G401 (cell line): Measurements from ENCODE around the gene ANKRD55. TPM values are rescaled to one million over a fixed set of nuclear protein-coding genes. Genes with fewer than 3 reads are reported as not detected.
"Not testable (repeated sequence)": the region's sequence is repeated elsewhere in the genome, so short reads cannot be mapped to it uniquely, and the experiment has no call there.

Experiments used
- DNase-seq: peaks from one replicate; pipeline ENCODE4 v3.0.0-alpha.2; 2015; ENCODE audit warnings: low spot score
- in situ Hi-C: cut with HindIII; loops from 2 replicates; pipeline ENCODE4 v1.10.0; 2016; ENCODE audit warnings: low sequenced_read_pairs, mixed read lengths
- total RNA-seq: library from RNA; depleted of rRNA; stranded (reverse); fragments of >200 nt; shearing (Covaris generic); gene quantifications from 2 replicates; pipeline ENCODE4 v1.2.3, GENCODE V29; 2014; rRNA removed

Gene ANKRD55
- not detected in 2 replicates for total RNA-seq

DNA sequence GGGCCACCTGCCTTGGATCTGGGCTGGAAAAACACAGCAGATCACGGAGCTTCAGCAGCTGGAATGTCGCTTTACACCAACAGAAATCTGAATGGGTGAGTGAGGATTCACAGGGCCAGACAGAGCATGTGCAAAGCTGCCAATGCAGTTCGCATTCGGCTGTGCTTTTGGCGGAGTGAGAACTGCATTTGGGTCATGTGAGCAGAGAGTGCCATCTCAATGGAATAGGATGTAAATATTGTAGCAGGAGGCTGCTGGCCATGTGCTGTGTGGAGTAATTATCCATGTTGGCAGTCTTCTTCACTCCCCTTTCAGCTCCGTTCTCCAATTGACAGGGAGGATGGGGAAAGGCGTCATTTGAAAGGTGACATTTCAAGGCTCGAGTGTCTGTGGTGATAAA, at the start of gene ANKRD55:
ANKRD55 (minus strand) TSS at position 101 of the 400 bp plus-strand sequence. CDS start 417 bp downstream, outside the sequence.
- in situ Hi-C loops = no loop called here
- DNase-seq = peak; percentile 27

DNA sequence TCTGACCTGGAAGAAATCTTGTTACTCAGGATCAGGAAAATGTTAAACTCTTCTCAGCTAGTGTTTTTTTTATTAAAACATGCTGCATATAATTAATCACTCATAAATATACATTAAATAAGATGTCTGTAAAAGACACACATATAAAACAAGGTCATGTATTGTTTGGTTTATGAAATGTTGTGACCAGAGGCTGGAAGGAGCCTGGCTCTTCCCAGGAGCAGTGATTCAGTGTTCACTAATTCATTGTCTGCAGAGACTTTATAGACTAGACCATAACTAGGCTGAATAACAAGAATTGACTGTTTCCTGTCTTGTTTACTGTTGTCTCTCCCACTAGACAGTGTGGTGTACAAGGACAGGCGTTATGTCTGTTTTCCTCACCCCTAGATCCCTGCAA, 49.1 kb upstream of the ANKRD55 start:
- in situ Hi-C loops = no loop called here
- DNase-seq = no peak

DNA sequence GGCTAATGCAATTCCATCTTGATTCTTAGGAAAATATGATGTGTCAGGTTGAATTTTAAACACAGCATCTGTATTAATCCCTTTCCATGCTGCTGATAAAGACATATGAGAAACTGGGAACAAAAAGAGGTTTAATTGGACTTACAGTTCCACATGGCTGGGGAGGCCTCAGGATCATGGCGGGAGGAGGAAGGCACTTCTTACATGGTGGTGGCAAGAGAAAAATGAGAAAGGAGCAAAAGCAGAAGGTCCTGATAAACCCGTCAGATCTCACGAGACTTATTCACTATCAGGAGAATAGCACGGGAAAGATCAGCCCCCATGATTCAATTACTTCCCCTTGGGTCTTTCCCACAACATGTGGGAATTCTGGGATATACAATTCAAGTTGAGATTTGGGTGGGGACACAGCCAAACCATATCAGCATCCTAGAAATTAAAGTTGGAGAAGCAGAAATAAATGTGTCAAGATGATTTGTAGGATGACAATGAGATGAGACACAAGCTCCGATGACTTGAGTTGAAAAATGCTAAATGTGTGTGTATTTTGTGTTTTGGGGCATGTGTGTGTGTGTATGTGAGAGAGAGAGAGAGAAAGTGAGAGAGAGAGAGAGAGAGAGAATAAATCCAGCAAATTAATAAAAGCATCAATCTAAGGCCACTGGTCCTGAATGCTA, 48.5 kb upstream of the ANKRD55 start:
- DNase-seq = no peak
- in situ Hi-C loops = no loop called here

DNA sequence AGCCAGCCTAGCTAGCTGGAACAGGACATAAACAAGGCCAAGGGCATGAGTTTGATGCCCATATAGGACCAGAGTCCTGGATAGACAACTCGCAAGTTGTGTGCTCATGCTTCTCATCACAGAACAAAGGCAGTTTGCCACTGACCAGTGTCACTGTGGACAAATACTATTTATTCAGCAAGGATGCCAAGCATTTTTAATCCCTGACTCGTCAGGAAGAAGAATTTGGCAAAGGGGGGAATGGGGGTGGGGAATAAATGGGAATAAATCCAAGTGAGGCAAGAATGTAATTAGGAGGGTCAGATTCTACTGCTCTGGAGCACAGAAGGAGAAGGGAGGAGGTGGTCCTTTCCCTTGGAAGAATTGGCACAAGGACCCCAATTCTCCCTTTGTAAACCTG, 46.8 kb upstream of the ANKRD55 start:
- in situ Hi-C loops = no loop called here
- DNase-seq = no peak

DNA sequence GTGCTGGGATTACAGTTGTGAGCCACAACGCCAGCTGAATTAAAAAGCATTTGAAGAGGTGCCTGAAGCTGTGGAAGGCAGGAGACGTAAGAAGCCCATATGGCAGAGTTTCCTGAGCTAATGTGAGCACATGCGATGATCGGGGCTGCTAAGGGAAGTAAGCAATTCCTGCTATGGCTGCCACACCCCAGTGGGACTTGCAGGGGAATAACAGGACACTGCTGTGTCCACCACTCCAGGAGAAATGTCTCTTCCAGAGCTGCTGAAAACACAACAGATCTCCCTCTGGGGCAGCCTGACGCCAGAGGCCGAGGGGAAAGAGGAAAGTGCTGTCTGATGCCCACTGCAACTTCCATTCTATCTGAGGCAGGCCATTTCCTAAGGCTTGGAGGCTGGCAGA, 46.2 kb upstream of the ANKRD55 start:
- DNase-seq = no peak
- in situ Hi-C loops = no loop called here

DNA sequence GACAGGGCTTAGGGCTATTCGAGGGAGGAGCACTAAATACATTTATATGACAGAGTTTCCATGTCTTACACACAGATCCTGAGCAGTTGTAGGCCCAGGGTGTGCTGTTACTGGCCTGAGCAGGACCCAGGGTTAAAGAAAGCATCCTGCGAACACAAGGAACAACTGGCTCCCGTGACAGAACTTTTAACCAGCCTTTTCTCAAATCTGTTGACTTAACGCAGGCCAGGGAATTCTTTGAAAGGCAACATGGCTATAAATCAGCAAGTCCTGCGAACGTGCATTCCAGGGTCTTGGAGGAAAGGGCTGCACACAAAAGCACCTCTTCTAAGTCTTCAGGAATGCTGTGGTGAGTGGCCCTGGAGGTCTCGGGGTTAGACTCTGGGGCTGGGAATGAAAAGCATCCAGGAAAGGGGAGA, 45.2 kb upstream of the ANKRD55 start:
- no peak for DNase-seq
- in situ Hi-C loops = no loop called here

DNA sequence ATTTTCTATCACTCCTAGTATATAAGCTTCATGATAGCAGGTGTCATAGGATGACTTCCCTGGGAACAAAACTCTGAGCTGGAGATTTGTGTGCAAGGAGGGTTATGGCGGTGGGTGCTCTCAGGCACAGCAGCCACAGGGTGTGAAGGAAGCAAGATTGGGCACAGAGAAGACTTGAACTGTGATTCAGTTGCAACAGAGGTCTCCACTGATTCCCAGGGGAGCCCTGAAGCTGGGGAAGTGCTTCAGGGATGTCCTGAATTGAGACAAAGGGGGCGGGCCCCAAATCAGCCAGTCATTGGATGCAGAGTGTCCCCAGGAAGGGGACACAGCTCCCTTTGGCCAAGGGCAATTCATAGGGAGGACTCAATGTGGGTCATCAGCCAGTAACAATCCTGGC, 44.4 kb upstream of the ANKRD55 start:
- in situ Hi-C loops = no loop called here
- no peak for DNase-seq

DNA sequence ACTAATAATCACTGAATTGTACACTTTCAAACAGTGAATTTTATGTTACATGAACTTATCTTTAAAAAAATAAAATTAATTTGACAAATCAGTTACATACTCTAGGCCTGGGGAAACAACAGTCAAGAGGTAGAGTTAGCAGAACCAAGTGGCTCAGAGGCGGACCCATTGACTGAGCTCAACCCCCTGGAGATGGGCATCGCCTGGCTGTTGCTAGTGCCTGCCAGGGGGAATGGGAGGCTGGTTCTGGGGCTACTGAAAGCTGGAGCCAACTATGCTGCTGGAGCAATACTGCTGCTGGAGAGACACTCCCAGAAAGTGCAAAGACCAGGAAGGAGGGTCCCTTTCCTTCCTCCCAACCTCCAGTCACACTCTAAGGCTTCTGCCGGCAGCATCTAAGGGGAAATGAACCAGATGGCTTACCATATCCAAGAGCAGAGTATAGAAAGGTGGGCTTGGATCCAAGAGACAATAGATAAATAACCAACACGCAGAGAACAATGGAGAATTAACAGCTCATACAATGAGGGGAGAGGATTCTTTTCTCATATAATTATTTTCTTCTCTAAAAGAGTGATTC, 40.3 kb upstream of the ANKRD55 start:
- no peak for DNase-seq
- in situ Hi-C loops = no loop called here

DNA sequence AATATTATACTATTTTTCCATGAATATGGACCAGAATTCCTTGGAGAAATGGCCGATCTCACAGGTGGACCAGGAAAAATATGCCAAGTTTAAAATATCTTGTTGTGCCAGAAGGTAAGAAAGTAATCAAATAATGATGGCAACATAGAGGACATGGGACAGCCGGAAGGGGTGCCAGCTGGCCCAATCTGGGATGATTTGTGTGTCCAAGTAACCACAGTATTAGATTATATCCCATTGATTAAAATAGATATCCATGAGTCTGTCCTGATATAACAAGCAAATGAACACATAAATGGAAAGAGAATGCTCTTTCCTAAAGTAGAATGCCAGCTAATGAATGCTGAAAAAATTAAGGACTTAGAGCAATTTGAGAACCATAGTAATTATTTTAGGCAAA, 39.6 kb upstream of the ANKRD55 start:
- in situ Hi-C loops = no loop called here
- no peak for DNase-seq

DNA sequence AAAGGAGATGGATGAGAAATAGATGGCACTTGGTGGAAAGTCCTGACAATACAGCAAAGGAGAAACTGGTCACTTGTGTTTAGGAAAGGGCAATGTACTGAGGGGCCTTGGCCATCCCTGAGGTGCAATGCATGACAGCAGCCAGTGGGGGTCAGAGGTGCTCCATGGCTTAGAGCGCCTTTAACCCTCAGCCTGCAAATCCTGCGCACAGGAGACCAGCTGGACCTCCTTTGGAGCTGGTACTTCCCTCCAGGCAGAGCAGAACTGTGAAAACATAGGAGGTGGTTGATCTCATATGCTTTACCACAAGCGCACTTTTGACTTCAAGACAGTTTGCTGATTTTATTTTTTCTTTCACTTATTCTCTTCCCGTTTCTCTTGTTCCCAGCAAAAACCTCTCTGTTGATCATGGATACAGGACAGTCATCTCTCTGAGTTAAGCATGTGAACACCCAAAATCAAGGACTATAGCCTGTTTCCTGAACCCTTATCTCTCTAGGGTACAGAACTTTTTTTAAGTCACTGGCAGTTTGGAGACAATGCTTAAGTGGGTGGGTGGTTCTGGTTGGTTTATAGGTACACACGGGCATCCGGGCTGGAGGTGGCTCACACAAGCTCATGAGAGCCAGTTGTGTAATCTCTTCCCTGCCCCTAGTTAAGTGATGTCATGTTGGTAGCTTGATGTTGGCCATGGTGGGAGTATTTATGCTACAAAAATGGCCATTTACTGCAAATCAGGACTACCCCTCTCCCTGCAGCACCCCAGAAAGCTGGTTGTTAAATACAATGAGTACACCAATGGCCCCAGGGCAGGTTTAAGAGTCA, 37.6 kb upstream of the ANKRD55 start:
- in situ Hi-C loops = no loop called here
- peak; percentile 94 for DNase-seq

DNA sequence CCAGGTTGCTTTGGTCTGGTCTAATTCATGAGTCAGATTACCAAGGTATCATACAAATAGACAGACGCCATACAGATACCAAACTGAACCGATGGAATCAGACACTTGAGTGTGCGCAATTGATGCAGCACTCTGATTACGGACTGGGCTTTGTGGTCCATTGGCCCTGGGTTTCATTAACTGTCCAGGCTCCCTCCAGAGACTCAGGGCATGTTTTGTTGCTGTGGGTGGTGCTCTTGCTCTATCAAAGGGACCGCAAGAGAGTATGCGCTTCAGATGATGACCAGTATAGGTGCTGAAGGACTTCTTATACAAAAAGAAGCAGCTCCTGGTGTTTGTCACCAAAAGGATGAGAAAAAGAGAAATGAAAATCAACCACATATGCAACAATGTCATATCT, 36.9 kb upstream of the ANKRD55 start:
- in situ Hi-C loops = no loop called here
- peak; percentile 14 for DNase-seq

DNA sequence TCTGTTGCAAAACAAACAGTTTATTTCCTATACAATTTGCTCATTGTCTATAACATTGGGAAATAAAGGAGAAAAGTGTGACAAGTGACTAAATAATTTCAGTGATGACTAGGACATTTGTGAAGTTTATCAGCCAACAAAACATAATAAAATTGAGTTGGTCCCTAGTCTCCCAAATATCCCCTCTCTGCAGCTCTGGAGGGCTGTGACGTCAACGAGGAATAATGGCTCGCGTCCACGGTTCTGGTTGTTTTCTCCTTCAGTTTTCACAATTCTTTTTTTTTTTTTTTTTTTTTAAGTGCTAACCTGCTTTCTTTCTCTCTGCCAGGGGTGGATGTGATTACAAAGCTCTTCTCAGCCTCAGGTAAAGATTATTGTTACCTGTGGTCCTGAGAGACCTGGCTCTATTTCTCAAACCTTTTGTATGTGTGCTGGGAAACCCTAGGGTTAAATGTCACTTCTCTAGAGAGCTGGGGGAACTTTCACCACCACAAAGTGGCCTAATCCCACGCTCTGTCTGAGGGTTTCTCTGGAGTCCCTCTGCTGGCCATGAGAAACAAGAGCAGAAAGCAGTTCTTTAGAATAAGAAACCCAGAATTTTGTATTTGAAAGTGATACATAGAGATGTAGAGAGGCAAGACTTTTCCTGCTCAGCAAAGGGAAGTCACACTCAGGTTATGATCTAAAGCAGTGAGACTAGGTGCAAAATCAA, 36.2 kb upstream of the ANKRD55 start:
- in situ Hi-C loops = no loop called here
- peak; percentile 11 for DNase-seq

DNA sequence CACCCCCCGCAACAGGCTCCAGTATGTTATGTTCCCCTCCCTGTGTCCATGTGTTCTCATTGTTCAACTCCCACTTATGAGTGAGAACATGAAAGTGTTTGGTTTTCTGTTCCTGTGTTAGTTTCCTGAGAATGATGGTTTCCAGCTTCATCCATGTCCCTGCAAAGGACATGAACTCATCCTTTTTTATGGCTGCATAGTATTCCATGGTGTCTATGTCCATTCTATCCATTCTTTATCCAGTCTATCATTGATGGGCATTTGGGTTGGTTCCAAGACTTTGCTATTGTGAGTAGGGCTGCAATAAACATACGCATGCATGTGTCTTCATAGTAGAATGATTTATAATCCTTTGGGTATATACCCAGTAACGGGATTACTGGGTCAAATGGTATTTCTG, 35.6 kb upstream of the ANKRD55 start:
- in situ Hi-C loops = not testable (repeated sequence)

DNA sequence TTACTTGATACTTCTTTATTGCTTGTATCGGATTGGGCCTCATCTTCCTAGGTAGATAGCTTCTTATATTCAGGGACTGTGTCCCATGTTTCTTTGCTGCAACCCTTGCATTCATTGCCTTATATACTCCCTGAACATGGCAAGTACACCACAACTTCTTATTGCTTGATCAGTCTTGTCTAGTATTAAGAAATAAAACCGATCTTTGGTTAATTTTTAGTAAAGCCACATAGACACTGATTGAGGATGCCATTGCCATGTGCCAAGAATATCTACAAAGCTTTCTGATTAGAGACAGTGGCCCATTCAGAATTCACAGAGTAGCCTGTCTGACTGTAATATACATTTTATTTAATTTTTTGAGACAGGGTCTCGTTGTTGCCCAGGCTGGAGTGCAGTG, 34.7 kb upstream of the ANKRD55 start:
- DNase-seq = no peak
- in situ Hi-C loops = no loop called here

More for the DNA sequence above, 35.6 kb upstream of the ANKRD55 start:
- DNase-seq = not testable (repeated sequence)

DNA sequence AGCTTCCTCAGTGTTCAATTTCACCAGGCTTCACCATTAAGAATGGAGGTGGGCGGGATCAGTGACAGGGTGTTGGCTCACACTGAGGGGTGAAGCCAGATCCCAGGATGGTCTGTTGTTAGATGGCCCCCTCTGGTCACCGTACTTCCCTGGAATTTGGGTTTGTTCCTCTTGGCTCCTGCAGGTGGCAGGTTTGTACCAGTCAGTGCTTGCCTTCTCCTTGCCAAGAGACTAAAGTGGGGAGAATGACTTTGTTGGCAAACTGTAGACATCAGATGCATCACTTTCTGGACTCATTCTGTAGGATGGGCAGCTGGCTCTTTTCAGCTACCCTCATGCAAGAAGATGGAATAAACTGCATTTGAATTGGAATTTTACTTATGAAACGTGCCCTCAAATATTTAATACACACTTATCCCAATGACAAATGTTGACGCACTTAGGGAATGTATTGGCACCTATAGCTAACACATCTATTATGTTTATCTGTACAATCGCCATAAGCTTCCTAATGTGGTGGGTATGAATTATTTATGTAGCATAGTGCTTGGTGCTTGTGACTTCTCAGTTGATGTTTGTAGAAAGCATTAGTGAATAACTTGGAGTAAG, 31.4 kb upstream of the ANKRD55 start:
- in situ Hi-C loops = no loop called here
- peak; percentile 43 for DNase-seq

DNA sequence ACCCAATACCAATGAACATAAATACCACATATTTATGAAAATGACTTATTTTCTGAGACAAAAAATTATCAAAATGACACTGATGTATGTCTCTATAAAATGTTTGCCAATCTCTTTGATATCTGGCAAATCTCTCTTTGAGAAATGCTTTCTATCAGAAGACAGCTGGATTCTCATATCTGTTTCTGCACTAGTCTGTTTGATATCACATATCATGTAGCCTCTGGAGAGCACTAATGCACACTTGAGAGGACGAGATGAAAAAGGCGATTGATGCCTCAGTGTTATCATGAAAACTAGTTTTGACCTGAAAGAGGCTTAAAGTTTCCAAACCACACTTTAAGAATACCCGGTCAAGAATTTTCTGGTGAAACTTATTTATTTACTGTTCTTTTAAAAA, 29.1 kb upstream of the ANKRD55 start:
- in situ Hi-C loops = no loop called here
- no peak for DNase-seq

DNA sequence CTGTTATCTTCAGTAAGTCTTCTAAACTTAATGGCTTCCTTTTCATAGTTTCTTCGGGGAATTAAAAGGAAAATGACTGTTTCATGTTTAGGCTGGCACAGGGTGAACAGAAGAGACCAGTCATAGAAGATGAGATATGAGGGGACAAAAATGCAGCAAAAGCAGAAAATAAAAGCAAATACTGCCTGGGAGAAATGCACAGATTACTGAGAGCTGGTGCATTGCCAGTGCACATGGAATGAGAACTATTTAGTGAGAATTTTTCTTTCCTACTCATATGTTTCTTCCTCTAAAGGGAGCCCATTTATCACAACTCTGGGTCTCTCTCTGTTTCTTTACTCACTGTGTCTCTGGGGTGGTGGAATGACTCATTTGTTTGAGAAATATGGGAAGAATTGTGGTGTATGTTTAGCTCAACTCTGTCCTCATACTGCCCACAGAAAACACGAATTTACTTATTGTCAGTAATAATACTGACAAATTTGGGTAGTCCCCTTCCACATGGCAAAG, 25.9 kb upstream of the ANKRD55 start:
- in situ Hi-C loops = no loop called here
- no peak for DNase-seq

DNA sequence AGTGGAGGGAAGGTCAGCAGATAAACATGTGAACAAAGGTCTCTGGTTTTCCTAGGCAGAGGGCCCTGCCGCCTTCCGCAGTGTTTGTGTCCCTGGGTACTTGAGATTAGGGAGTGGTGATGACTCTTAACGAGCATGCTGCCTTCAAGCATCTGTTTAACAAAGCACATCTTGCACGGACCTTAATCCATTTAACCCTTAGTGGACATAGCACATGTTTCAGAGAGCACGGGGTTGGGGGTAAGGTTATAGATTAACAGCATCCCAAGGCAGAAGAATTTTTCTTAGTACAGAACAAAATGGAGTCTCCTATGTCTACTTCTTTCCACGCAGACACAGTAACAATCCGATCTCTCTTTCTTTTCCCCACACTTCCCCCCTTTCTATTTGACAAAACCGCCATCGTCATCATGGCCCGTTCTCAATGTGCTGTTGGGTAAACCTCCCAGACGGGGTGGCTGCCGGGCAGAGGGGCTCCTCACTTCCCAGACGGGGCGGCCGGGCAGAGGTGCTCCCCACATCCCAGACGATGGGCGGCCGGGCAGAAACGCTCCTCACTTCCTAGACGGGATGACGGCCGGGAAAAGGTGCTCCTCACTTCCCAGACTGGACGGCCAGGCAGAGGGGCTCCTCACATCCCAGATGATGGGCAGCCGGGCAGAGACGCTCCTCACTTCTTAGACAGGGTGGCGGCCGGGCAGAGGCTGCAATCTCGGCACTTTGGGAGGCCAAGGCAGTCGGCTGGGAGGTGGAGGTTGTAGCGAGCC, 24.8 kb upstream of the ANKRD55 start:
- in situ Hi-C loops, DNase-seq: not testable (repeated sequence)
